HG03060 (cell line): ENCODE data around the gene CA5A.

Experiments
- ATAC-seq: cut with Tn5 transposase; IDR thresholded peaks from one replicate; pipeline ENCODE4 v1.9.1; 2021; ENCODE audit warnings: low read depth, moderate number of reproducible peaks; ENCODE audit not compliant: unreplicated experiment

Gene CA5A

GRCh38 chr16:87964049-87964659 is 27.8 kb upstream of the CA5A start:
- ATAC-seq: no peak

GRCh38 chr16:87963400-87963799 is 27.1 kb upstream of the CA5A start:
- ATAC-seq: no peak

- ATAC-seq: no peak
These were observed 25.3 kb upstream of the CA5A start for GRCh38 chr16:87961623-87962022.

GRCh38 chr16:87960852-87961251 is 24.5 kb upstream of the CA5A start:
- ATAC-seq: no peak

GRCh38 chr16:87960296-87960695 is 24.0 kb upstream of the CA5A start:
- no peak for ATAC-seq

- ATAC-seq: no peak
These were observed 23.2 kb upstream of the CA5A start for GRCh38 chr16:87959391-87959990.

- ATAC-seq: no peak
These were observed 22.3 kb upstream of the CA5A start for GRCh38 chr16:87958632-87959031.

- ATAC-seq: no peak
These were observed 21.2 kb upstream of the CA5A start for GRCh38 chr16:87957296-87958094.

GRCh38 chr16:87956365-87957231 is 20.3 kb upstream of the CA5A start:
- ATAC-seq: no peak

GRCh38 chr16:87956098-87956364 is 19.7 kb upstream of the CA5A start:
- no peak for ATAC-seq

- ATAC-seq: no peak
These were observed 19.2 kb upstream of the CA5A start for GRCh38 chr16:87955302-87956097.

- no peak for ATAC-seq
These were observed 18.5 kb upstream of the CA5A start for GRCh38 chr16:87954826-87955225.

- no peak for ATAC-seq
These were observed 18.0 kb upstream of the CA5A start for GRCh38 chr16:87954361-87954760.

- no peak for ATAC-seq
These were observed 17.2 kb upstream of the CA5A start for GRCh38 chr16:87953308-87954215.

GRCh38 chr16:87952751-87953150 is 16.4 kb upstream of the CA5A start:
- no peak for ATAC-seq

- ATAC-seq: no peak
These were observed 15.5 kb upstream of the CA5A start for GRCh38 chr16:87951552-87952538.

GRCh38 chr16:87950765-87951551 is 14.6 kb upstream of the CA5A start, which contains the start of gene BANP:
BANP (plus strand) TSS chr16:87951434; CDS start chr16:87975116, 23,682 bp downstream.
- ATAC-seq: peak; percentile 79
